Fibroblast of the aortic adventitia (primary cell): ENCODE data around the gene ACADSB. TPM values are rescaled to one million over a fixed set of nuclear protein-coding genes. Genes with fewer than 3 reads are reported as not detected.

ENCODE experiments used
- DNase-seq: peaks from one replicate; pipeline ENCODE4 v3.0.0-alpha.2; 2010; ENCODE audit warnings: low read depth
- H3K4me3 ChIP-seq: 2 replicates; pipeline ENCODE4 v1.5.1; 2011; ENCODE audit warnings: low read depth, mild to moderate bottlenecking, control low read depth, low read length, moderate library complexity
- total RNA-seq: library from RNA; depleted of rRNA; stranded (reverse); fragments of >200 nt; gene quantifications from 2 replicates; pipeline ENCODE4 v1.2.3, GENCODE V29; 2012; ENCODE audit warnings: low replicate concordance
- TF ChIP-seq, protein P1 (sequence below): IDR thresholded peaks from 2 replicates; pipeline ENCODE4 v1.5.1; 2011; ENCODE audit warnings: mild to moderate bottlenecking, low read length, control low read depth, inconsistent platforms; ENCODE audit not compliant: insufficient read depth

Gene ACADSB
- total RNA-seq, 1 donor = 7.4 TPM

DNA sequence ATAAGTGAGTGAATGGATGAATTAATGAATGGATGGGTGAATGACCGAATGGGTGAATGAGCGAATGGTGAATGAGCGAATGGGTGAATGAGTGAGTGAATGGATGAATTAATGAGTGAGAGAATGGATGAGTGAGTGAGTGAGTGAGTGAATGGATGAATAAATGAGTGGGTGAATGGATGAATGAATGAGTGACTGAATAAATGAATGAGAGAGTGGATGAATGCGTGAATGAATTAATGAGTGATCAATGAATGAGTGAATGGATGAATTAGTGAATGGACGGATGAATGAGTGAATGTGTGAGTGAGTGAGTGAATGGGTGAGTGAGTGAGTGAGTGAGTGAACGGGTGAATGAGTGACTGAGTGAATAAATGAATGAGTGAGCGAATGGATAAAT is 77.5 kb downstream of the ACADSB start:
- no peak overlapping the region for H3K4me3 ChIP-seq
- TF ChIP-seq, protein P1, sequence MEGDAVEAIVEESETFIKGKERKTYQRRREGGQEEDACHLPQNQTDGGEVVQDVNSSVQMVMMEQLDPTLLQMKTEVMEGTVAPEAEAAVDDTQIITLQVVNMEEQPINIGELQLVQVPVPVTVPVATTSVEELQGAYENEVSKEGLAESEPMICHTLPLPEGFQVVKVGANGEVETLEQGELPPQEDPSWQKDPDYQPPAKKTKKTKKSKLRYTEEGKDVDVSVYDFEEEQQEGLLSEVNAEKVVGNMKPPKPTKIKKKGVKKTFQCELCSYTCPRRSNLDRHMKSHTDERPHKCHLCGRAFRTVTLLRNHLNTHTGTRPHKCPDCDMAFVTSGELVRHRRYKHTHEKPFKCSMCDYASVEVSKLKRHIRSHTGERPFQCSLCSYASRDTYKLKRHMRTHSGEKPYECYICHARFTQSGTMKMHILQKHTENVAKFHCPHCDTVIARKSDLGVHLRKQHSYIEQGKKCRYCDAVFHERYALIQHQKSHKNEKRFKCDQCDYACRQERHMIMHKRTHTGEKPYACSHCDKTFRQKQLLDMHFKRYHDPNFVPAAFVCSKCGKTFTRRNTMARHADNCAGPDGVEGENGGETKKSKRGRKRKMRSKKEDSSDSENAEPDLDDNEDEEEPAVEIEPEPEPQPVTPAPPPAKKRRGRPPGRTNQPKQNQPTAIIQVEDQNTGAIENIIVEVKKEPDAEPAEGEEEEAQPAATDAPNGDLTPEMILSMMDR = no peak
- no peak for DNase-seq

DNA sequence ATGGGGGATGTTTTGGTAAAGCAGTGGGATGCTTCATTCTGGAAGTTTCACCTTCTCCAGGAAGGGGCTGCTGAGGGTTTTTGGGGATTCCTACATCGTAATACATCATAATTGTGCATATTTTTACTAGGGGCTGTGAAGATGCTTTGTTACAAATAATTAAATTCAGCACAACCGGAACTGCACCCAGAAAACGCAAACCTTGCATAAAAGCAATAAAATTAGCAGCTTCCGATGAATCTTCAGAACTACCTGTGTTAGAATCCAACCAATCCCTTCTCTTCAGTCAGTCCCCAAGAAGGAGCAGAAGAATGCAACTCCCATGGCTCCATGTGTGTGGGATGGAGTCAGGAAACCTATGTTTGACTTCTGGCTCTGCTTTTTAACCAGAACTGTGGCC is 78.5 kb downstream of the ACADSB start:
- H3K4me3 ChIP-seq = no peak overlapping the region
- DNase-seq = no peak
- TF ChIP-seq, protein P1 = no peak

DNA sequence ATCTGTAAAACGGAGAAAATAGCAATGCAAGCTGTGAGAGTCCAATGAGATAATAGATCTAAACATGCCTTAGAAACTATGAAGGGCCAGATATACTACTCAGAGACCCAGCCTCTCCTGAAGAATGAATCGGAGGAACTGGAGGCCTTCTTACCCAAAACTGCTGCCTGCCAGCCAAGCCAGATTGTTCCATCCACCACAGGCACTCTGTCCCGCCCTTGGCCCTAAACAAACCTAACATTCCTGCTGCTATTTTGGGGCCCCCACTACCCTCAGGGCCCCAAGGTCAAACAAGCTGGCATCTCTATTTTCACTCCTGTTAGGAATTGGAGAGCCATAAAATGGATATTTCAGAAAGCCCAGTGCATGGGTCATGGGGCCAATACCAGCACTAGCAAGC is 79.0 kb downstream of the ACADSB start:
- TF ChIP-seq, protein P1 = no peak
- H3K4me3 ChIP-seq = no peak overlapping the region
- no peak for DNase-seq

DNA sequence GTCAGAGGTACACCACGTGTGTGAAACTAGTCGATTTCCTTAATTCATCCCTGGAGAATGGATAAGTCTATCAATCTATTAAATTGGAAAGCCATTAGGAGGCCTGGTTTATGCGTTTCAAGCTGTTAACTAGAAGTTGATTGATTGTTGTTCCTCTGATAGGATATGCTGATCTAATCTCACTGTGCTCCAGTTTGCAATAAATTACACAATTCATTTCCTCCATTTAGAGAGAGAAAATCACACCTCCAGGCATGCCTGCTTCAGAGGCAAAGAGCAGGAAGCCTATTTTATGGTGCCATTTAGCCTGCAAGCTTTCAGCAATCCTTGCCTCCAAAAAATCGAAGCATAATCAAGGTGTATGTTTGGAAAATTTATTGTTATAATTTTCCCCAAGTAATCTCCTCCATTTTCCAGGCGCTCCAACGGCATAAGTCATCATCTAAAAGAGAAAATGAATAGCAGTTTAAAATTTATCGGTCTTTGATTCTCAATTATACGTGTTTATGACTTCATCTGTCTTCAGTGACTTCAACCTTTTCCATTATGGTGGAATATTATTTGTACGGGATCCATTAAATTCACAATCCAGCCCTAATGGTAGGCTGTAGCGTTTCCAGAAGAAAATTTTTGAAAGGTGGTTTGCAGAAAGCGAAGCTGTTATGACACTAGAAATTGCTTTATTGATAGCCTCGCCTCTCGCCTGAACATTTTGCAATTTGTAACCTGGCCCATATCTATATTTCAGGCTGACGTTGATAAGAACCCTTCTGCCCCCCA is 84.0 kb downstream of the ACADSB start:
- TF ChIP-seq, protein P1 = no peak
- no peak overlapping the region for H3K4me3 ChIP-seq
- no peak for DNase-seq

DNA sequence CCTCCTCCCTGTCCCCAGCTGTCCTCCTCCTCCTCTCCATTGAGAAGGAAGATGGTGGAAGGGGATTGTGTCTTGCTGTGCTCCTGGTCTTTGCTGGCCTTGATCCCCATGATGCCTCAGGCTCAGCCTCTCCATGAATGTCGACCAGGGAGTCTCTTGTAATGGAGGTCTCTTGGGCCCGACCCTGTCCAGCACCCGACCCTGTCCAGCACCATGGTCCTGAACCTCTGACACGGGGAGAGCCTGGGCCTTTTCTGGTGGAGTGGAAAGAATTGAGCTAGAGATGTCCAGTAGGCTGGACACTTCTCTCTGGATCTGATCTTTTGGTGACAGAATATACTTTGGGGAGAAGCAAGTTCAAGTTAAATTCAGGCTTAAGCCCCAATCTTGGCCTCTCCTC is 84.7 kb downstream of the ACADSB start:
- TF ChIP-seq, protein P1 = no peak
- no peak overlapping the region for H3K4me3 ChIP-seq
- DNase-seq = no peak

DNA sequence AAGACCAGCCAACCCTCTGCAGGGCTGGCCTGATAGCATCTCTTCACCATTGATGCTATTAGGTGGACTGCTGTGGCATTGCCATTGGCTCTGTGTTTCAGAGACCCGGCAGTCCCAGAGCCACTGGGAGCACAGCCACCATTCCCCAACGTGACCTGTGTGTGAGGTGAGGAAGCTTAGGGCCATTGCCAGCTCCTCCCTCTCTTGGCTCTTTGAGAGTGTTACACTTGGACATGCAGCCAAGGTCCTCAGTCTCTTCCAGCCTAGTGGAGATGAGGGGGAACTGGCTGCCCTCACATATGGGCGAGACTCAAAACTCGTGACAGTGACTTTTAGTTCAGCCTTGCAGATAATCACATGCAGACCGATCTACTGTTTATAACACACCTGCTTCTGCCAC is 87.6 kb downstream of the ACADSB start:
- DNase-seq = no peak
- H3K4me3 ChIP-seq = no peak overlapping the region
- TF ChIP-seq, protein P1 = no peak

DNA sequence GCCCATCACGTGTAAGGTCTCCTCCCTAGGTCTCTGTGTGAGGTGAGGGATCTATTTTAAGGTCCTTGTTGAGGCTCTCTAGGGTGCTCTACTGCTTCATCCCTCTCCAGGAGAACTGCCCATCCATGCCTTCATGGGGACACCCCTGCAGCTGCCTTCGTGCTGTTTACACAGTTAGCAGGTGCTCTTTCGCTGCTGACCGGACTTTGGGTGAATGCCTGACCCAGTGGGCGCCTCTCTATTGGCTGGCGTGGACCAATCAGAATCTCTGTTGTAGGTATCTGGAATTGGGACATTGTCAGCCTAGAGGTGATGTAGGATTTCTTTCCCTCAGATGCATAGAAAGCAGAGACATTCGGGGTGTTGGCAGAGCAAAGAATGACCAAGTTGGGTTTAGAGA is 88.2 kb downstream of the ACADSB start:
- no peak overlapping the region for H3K4me3 ChIP-seq
- TF ChIP-seq, protein P1 = no peak
- no peak for DNase-seq
